GM21526 (cell line): ENCODE measurements around the gene CTDSP2.
"Not testable (repeated sequence)": the region's sequence is repeated elsewhere in the genome, so short reads cannot be mapped to it uniquely, and the experiment has no call there.

Experiments
- ATAC-seq: cut with Tn5 transposase; IDR thresholded peaks from one replicate; pipeline ENCODE4 v1.9.1; 2021; ENCODE audit warnings: moderate library complexity; ENCODE audit not compliant: unreplicated experiment, low FRiP score

CTDSP2 gene

DNA sequence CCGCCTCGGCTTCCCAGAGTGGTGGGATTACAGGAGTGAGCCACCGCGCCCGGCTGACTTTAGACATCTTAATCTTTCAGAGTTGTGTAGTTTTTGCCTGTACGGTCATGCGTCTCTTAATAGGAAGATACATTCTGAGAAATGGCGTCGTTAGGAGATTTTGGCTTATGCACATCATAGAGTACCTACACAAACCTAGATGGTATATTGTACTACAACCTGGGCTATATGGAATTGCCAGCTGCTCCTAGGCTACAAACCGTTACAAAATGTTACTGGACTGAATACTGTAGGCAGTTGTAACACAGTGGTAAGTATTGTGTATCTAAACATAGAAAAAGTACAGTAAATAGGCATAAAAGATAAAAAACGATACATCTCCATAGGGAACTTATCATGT, 62.7 kb downstream of the CTDSP2 start:
- no peak for ATAC-seq

DNA sequence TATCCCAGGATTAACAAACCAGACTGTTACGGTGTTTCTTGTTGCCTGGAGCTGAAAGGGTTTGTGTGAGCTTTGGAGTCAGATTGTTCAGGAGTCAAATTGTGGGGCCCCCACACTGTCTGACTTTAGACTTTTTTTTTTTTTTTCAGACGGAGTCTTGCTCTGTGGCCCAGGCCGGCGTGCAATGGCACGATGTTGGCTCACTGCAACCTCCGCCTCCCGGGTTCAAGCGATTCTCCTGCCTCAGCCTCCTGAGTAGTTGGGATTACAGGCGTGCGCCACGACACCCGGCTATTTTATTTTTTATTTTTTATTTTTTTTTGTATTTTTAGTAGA, 63.1 kb downstream of the CTDSP2 start:
- no peak for ATAC-seq

DNA sequence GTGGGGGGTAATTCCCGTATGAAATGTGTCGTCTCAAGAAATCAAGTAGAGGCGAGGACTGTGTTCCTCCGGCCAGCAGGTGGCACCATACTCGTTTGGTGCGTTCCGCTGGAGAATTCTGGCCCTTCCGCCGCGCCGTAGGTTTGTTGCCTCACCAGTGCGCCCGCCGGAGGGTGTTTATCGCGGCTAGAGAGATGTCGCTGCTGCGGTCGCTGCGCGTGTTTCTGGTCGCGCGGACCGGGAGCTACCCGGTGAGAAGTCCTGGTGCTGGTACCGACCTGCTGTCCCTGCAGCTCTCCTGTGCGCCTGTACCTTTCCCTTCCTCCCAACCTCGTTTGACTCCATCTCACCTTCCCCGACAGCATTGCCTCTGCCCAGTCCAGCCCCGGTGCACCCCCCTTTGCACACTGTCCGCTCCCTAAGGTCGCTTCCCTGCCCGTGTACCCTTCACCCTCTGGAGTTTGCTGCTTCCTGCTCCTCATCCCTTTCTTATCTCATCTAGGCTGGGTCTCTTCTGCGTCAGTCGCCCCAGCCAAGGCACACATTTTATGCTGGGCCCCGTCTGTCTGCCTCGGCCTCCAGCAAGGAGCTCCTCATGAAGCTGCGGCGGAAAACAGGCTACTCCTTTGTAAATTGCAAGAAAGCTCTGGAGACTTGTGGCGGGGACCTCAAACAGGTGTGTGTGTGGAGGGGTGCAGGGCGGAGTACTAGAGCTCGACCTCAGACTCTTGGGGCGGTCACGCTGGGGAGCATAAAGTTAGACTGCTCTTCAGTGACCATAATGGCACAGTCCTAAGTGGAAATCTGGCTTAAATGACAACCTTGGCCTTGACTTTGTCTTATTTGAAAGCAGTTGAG, 63.7 kb downstream of the CTDSP2 start, which contains the start of gene TSFM:
Gene TSFM (plus strand): TSS at position 180 of the 858 bp plus-strand sequence. CDS start 15 bp downstream, at position 195.
- peak; percentile 75 for ATAC-seq

DNA sequence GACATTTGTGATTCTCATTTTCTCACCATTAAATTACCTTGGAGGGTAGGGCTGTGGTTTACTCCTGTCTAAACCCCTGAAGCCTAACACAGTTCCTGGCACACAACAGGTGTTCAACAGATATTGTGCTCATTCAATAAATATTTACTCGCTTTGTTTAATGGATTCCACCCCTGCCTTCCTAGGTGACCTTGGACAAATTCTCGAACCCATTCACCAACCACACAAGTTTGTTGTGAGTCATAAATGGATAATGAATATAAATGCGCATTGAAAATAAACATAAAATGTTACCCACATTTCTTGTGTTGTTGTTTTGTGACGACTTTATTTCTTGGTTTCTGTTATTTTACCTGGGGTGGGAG, 64.3 kb downstream of the CTDSP2 start:
- no peak for ATAC-seq

DNA sequence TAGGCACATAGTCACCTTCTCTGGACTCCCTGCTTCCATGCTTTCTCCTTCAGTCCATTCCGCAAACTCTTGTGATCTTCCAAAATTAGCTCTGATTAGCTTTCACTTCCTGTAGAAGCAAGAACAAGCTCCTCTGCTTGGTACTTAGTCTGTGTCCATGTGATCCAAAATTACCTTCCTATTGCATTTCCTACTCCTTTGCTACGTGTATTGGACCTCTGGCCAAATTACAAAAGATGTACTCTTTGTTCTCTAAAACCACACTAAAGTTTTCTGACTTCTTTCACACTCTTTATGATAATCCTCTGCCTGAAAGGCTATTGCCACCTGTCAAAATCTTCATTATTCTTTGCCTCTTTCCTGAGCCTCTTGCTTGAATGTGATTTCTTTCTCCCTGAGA, 64.7 kb downstream of the CTDSP2 start:
- no peak for ATAC-seq

DNA sequence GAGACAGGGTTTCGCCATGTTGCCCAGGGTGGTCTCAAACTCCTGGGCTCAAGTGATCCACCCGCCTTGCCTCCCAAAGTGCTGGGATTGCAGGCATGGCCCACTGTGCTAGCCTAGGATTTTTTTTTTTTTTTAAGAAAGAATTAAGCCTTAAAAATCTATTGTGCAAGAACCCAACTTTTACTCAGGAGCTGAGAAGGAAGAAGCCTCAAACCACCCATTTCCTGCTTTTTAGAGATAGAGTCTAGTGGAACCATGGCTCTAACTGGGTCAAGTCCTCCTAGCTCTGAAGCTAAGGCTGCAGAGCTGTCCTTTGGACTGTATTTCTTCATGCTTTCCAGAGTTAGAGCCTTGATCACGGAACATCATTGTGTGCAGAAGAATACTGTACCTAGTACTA, 65.3 kb downstream of the CTDSP2 start:
- no peak for ATAC-seq

DNA sequence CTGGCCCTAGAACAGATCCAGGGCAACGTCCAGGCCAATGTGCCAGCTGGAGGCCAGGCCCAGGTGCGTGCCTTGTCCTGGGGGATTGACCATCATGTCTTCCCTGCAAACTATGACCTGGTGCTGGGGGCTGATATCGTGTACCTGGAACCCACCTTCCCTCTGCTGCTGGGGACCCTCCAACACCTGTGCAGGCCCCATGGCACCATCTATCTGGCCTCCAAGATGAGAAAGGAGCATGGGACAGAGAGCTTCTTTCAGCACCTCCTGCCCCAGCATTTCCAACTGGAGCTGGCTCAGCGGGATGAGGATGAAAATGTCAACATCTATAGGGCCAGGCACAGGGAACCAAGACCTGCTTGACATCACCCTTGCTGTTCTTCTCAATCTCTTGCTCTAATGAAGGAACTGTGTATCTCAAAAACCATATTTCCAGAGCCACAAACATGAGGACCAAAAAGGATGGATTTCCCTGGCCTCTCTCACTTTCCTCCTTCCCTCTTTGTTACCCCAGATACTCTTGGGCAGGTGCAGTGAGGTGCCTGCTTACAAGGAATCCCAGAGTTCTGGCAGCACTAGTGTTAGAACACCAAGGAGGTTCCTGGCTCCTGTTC, 66.1 kb downstream of the CTDSP2 start:
- no peak for ATAC-seq

DNA sequence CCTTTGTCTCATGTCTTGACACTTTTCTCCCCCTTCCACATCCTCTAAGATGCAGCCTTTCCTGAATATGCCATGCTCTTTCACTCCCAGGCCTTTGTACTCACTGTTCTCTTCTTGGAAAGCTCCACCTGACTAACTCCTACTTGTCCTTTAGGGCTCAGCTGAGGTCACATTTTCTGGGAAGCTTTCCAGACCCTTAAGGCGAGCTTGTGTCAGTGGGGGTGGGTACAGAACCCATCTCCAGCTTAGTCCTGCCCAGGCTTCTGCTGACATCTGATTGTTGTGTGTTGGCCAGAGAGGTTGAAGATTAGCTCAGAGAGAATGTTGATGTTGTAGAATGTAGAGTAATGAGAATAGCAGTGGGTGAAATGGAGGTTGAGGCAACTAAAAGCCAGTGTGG, 66.8 kb downstream of the CTDSP2 start:
- no peak for ATAC-seq

DNA sequence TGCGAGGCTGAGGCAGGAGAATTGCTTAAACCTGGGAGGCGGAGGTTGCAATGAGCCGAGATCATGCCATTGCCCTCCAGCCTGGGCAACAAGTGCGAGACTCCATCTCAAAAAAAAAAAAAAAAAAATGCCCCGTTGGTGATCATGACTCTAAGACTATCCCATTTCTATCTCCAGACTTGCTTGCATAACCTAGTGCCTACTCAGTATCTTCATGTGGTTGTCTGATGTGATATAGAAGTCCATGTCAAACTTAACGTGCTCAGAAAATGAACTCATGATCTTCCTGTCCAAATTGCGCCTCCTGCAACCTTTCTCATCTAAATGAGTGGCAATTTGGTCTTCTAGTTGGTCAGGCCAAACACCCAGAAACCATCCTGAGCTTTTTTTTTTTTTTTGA, 68.6 kb downstream of the CTDSP2 start:
- ATAC-seq, result no peak

DNA sequence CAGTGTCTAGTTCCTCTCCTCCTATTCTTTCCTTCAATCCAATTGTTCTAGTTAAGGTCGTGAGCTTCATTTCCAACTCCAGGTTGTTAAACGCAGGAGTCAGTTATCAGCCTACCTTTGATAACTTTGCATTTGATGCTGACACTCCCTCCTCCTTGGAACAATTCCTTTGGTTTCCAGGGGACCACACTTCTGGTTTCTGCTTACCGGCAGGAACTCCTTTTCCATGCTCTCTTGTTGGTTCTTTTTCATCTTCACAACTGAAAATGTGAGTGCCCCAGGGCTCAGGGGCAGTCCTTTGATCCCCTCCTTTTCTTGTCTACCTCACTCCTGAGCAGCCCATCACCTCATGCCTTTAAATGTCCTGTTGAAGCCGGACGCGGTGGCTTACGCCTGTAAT, 69.2 kb downstream of the CTDSP2 start:
- no peak for ATAC-seq

DNA sequence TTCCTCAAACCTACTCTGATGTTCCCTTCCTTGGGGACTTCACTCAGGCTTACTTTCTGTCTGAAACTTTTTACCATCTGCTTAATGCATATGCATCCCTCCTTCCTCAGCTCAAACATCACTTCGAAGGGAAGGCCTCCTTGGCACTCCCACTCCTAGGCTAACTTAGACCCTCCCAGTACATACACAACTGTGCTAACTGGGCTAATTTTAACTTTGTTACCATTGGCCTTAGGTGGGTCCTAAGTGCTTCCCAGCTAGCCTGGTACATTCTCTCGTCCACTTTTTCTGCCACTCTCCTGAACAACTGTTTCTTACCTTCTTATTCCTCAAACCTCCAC, 70.3 kb downstream of the CTDSP2 start:
- no peak for ATAC-seq

DNA sequence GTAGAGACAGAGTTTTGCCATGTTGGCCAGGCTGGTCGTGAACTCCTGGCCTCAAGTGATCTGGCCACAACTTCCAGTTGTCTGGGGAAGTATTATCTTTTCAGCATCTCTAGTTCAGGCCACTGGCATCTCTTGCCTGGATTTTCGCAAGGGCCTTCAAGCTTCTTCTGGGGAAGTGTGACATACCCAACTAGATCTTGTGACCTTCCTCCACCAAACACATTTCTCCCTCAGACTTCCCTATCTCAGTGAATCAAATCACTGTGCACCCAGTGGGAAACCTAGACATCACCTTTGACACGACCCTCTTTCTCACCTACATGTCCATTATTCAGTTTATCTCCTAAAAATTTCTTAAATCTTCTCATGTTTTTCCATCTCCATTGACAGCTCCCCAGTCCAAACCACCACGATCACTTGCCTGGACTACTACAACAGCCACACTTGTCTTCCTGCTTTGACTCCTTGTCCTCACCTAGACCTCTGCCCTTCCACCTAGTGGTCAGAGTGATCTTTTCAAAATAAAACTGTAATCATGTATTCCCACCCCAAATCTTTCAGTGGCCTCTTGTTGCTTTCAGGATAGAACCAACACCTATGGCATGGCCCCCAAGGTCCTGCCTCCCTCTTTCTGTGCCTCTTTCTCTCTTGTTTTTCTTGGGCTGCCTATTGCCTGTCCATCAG, 70.8 kb downstream of the CTDSP2 start:
- ATAC-seq, result no peak

DNA sequence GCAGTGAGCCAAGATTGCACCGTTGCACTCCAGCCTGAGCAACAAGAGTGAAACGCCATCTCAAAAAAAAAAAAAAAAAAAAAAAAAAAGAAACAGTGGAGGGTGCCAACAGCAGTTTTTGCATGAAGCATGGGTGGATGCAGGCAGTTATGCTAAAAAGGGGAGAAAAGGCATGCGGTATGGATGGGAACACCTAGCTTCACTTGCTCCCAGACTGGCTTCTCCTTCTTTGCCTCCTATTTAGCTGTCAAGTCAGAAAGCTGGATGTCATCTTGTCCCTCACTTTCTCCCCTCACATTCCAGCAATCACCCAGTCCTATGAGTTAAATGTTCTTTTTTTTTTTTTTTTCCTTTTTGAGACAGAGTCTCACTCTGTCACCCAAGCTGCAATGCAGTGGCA, 71.5 kb downstream of the CTDSP2 start:
- no peak for ATAC-seq

DNA sequence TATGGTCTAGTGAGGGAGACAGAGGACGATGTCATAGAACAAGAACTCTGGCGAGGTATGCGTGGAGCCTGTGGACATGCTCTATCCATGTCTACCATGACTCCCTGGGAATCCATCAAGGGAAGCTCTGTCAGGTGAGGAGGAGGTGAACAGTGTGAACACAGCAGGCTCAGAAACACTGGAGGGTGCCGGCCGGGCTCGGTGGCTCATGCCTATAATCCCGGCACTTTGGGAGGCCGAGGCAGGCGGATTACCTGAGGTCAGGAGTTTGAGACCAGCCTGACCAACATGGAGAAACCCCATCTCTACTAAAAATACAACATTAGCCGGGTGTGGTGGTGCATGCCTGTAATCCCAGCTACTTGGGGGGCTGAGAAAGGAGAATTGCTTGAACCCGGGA, 71.9 kb downstream of the CTDSP2 start:
- ATAC-seq, result not testable (repeated sequence)

DNA sequence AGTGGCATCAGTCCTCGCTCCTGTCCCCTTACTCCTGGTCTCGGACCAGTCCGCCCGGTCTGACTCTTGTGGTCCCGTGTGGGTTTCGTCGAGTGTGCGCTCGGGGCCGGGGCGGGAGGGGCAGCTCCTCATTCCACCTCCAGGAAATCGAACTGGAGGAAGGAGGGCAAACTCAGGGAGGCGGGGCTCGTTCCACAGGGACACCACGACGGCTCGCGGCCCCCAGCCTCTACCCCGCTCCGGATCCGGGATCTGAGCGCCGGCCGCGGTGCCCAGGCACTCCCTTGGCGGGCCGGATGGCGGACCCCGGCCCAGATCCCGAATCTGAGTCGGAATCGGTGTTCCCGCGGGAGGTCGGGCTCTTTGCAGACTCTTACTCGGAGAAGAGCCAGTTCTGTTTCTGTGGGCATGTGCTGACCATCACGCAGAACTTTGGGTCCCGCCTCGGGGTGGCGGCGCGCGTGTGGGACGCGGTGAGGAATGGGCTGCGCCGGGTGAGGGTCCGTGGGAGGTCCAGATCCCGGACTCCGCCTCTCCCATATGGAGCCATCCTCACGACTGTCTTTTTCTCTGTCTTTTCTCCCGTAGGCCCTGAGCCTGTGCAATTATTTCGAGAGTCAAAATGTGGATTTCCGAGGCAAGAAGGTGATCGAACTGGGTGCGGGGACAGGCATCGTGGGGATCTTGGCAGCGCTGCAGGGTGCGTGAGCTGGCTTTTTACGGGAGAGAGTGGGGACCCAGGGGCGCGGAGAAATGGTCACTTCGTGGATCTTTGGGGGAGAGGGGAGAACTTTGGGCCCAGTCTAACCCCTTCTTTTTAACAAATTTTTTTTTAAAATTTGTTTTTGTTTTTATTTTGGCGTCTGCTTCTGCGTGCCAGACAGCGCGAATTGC, 73.9 kb downstream of the CTDSP2 start, which contains the start of gene EEF1AKMT3:
Gene EEF1AKMT3 (plus strand): TSS at position 186 of the 894 bp plus-strand sequence. CDS start 111 bp downstream, at position 297.
- ATAC-seq, result no peak

DNA sequence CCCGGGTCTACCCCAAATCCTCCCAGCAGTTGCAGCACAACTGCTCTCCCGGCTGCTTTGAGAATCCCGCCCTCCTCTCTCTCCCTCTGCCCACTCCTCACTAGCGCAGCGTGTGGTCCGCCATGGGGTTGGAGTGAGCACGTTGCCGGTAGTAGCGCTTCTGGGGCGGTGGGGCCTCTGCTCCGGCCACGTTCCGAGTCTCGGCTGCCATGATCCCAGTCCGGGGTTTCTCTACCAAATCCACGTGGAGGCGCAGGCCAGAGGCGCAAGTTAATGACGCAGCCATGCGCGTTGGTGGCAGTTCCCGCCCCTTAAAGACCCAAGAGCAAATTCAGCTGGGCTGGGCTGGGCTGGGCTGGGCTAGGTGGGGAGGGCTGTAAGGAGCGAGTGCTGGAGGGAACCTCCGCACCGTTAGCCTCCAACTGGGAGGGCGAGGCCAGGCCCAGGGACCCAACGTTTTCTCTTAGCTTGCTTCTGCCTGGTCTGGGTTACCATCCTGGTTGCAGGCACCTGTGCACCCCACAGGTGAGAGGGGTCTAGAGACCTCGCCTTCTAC, 74.6 kb downstream of the CTDSP2 start, which contains the start of gene METTL1:
Gene METTL1 (minus strand): TSS at position 233 of the 556 bp plus-strand sequence. CDS start 22 bp downstream, at position 211.
- peak; percentile 75 for ATAC-seq

DNA sequence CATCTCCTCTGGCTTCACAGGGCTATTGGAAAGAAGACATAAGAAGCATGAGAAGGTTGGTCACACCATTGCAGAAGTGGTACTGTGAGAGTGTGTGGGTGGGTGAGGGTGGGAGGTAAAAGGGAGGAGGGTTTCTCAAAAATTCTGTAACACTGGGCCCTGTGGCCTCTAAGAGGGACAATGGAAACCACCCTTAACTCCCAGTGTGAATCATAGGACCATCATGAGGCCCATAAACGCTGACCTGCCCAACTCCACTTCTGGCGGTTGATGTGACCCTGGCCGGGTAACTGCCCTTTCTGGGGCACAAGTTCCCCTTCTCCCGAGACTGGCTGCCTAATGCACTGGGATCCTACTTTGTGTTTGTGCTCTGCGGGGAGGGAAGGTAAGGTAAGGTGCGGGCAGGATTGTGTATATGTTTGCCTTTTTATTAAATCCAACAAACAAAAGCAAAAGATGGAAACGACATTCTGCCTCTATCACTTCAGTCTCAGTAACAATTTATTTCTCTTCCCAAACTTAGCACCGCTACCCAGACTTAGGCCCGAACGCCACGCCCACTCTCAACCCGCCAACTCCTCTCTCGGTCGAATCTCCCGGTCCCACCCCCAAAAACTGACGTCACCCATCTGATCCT, 75.2 kb downstream of the CTDSP2 start:
- ATAC-seq, result peak; percentile 73

DNA sequence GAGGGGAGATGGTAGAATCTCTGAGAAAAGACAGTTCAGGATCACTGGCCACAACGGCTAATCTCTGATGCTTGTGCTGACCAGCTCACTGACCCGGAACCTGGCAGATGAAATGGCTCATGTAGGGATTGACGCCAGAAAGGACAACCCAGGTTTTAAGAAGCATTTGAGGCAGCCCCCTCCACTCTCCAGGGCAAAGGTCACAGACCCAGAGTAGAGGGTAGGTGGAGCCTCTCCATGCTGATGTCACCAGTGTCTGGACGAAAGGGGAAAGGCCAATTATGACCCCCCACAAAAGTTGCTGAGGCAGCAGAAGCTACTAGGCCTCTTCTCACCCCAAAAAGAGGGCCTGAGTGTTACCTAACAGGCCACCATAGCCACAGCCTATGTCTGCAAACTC, 75.8 kb downstream of the CTDSP2 start:
- ATAC-seq, result no peak
